ENCODE measurements around the gene MIOX.

The MIOX gene

GRCh38 chr22:50486561-50487289, at the start of gene MIOX:
TSS of gene MIOX (plus strand) at chr22:50486859. CDS start at chr22:50486898, 39 bp downstream.
- no peak for DNase-seq

- DNase-seq = no peak
Measured at GRCh38 chr22:50437511-50438304, 49.0 kb upstream of the MIOX start.

DNA sequence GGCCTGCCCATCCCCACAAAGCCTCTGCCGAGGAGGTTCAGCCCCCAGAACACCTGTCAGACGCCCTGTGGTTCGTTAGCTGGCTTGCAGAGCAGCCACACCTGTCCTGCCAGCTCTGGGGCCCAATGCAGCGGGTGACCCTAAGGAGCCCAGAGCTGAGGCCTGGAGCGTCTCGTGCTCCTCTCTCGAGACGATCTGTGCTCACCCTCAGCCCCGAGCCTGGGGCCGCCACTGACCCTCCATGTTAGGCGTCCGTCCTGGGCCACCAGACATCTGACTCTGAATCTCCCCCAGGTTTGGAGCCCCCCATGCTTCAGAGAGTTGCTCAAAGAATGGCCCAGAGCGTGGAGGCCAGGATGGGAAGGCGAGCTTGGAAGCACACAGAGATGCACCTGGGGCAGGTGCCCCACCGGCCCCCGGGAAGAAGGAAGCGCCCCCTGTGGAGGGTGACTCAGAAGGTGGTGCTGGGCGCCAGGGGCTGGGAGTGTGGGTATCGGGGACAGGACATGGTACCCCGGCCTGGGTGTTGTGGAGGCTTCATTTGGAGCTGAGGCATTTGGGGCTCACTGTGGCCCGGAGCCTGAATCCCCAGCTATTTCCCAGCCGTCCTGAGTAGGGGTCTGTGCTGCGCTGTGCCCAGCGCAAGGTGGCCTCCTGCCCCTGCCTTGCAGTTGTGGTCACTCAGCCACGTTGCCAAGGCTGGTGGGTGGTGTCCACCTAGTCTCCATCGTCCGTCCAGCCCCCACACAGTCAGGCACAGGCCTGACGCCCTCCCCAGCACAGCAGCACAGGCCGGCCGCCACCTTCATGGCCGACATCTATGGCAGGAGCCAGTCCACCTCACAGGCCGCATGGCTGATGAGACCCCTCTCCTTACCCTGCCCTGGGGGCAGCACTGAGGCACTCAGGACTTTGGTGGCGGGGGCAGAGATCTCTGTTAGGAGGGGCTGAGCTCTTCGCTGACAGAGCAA, 48.1 kb upstream of the MIOX start:
- DNase-seq = no peak

GRCh38 chr22:50439314-50439870, 47.3 kb upstream of the MIOX start:
- DNase-seq = no peak

DNA sequence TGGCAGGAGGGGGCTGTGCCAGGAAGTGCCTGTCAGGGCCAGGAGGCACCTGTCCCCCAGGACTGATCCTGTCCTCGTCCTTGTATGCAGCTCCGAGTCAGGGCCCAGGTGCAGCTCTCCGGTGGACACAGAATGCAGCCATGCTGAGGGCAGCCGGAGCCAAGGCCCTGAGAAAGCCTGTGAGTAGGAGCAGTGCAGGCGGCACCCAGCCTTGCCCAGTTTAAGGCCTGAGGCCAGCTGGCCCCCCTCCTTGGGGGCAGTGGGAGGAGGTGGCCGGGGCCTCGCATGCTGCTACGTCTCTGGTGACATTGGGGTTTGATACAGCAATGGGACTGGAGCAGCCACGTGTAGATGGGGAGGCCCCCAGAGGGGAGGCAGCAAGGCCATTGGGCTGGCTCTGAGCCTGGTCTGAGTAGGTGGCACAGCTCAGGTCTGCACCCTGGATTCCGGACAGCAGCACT, 46.8 kb upstream of the MIOX start:
- no peak for DNase-seq

DNA sequence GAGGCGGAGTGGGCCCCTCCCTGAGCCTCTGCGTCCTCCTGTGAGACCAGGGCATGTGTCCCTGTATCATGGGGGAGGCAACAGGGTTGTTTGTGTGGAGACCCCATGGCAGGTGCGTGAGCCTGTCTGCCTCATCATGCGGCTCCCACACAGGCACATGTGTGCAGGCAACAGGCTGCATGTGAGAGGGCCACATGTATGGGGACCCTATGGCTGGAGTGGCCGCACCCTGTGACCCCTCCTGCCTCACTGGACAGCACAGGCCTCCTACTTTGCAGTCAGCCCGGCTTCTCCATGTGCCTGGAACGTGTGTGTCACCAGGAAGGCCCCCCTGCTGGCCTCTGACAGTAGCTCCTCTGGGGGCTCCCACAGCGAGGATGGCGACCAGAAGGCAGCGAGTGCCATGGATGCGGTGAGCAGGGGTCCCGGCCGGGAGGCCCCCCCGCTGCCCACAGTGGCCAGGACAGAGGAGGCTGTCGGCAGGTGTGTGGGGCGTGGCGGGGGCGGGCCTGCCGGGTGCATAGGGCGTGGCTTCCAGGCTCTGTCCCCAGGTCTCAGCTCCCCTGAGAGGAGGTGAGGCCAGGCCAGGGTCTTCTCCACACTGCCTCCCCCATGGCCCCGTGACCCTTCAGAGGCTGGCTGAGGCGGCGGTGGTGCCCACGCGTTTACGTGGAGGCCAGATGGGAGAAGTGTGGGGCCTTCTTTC, 46.0 kb upstream of the MIOX start:
- no peak for DNase-seq

DNA sequence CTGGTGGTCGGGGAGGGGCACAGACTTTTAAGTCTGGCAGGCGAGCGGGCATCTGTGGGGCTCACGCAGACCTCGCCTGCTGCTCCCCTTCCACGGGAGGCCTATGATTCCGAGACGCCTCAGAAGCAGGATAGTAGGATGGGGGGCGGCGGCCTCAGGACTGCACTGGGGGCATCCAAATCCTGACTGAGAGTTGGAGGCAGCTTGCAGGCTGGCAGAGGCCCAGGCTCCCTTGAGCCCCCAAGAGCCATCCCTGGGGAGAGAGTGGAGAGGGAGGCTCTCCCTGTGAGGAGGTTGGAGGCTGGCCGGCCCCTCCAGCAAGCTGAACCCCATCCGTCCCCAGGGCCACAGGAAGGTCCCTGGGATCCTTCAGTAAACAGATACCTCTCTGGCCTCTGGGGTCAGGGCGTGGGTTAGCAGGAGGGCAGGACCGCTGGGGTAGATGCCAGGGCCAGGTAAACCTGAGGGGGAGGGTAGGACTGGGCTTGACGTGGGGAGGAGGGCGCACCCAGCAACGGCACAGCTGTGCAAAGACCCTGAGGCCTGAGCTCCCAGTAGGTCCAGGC, 45.1 kb upstream of the MIOX start:
- DNase-seq = no peak

- DNase-seq = no peak
Measured at GRCh38 chr22:50443197-50443596, 43.5 kb upstream of the MIOX start.

GRCh38 chr22:50443801-50444625, 42.6 kb upstream of the MIOX start:
- no peak for DNase-seq

GRCh38 chr22:50444663-50445062, 42.0 kb upstream of the MIOX start:
- DNase-seq = no peak

GRCh38 chr22:50445071-50445879, 41.4 kb upstream of the MIOX start:
- no peak for DNase-seq

DNA sequence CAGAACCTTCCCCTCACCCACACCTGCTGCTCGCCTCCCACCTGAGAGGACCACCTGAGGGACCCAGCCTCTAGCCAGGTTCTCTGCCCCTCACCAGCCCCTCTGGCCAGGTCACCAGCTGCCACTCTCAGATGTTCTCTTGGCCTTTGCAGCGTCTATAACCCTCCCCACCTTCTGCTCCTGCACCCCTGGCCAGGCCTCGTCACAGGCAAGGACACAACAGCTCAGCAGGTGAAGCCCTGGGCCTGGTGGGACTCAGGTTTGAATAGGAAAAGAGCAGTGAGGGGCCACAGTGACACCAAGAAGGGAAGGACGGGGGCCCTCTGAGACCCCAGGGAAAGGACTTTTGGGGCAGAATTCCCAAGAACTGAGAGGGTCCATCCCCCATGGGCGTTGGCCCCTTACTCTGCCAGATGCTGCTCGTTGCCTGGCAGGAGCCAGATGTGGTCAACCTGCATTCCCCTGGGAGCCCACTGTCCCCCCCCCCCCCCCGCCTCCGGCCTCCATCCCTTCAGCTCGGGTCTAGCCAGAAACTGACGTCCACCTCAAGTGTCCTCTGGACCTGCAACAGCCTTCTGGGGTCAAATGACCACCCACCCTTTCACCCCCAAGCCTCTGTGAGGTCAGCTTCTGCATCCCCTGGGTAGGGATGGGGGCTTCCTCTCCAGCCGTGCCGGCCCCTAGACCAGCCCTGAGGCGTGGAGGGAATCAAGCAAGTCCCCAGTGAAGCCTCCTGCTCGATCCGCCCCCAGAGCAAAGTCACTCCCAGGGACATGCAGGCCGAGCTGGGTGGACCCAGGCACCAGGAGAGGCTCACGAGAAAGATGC, 40.6 kb upstream of the MIOX start:
- no peak for DNase-seq

DNA sequence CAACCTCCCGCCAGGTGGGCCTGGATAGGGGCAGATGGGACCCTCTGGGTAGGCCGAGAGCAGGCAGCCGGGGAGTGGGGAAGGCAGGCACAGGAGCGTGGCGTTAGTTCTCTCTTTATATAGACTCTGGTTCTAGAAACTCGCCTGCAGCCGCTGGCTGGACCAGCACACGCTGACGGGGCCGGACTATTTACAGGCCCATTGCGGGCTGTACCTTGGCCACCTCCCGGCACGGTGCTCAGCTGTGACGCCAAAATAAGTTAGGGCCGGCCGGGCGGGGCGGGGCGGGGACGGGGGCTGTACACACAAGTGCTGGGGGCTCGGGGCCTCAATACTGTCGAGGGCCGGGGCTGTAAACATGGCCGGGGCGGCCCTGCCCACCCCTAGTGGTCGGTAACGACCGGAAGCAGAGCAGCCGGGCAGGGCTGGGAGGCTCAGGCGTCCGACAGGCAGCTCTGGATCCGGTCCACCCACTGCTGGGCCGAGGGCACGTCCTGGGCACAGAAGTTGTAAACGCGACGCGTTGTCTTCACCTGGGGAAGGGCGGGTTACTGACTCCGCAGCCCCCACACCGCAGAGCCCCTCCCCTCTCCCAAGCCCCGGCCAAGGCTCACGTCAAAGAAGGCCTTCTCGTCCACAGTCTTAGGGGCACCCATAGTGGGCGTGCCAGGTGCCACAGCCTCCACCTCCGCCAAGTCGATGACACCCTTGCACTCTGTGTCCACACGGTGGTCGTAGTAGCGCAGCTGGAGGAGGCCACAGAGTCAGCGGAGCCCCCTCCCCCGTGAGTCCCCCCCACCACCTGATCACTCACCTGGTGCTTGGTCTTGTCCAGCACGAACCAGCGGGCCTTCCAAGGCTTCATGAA, 39.7 kb upstream of the MIOX start:
- no peak for DNase-seq

DNA sequence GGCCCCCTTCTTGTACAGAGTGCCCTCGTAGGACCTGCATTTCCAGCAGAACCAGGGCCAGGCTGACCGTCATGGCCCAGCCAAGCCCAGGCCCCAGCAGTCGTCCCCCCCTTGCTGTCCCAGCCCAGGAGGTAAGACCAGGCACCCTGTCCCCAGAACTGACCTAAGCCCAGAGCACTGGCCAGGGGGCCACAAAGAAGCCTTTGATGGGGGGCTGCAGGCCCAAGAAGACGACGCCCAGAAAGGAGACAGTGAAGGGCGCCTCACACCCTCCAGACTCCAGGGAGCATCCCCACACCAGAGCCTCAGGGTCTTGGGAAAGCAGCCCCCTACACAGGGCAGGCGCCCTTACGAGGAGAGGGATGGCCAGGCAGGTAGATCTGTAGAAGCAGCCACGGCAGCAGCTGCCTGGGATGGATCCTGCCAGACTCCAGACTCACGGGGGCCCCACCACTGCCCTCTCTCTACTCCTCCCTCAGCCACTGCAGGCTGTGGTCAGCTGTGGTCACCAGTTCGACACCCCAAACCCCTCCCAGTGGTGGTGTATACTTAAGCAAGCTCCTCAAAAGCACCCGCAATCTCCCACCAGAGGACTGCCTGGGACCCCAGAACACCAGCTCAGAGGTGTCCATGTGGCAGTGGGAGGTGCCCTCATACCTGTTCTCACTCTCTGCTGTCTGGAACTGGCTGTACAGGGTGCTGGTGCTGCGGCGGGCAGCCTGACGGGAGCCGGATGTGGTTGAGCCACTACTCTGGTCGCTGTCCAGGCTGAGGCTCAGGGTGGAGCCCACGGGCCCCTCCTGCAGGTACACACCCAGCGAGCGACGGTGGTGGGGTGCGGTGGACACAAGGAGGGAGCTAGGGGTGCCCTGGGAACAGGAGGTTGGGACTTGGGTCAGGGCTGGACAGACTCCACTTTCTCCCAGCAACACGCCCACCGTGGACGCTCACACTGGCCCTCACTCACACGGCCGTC, 38.8 kb upstream of the MIOX start:
- no peak for DNase-seq

DNA sequence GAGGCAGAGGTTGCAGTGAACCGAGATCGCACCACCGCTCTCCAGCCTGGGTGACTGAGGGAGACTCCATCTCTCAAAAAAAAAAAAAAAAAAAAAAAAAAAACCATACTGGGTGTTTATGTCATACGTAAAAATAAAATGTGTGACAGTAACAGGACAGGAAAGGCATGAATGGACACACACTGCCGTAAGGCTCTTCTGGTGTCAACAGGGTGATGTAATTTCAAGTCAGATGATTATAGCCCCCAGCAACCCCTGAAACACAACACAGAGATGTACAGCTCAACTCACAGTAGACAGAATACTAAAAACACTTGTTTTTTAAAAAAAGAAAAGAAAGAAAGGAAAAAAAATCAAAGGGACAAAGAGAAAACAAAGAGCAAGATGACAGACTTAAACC, 34.0 kb upstream of the MIOX start:
- no peak for DNase-seq

DNA sequence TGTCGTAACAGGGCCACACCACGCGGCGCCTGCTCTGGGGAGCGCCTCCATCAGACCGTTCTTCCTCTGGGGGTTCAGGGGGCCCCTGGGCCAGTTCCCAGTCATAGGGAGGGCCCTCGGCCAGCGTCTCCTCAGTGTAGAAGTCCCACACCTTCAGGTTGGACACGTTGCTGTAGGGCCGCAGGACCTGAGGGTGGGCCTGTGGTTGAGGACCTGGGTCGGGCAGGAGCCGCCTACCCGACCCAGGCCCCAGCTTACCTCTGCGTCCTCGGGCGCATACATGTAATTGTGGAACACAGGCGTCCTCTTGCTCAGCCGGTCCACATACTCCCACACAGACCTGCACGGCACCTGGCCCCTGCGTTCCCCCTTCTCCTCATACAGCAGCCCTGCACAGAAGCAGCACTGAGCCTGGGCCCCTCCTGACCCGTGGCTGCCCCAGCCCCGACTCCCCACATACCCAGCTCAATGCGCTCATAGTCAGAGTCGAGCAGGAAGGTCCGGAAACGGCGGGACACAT, 32.0 kb upstream of the MIOX start:
- DNase-seq = no peak

All from NCI-H187 (cell line).